Esophagus muscularis mucosa (tissue), 4 donors: ENCODE measurements around the gene STAB2.

Source experiments
- EP300 ChIP-seq: sonication (generic); formaldehyde crosslinking; IDR thresholded peaks from one replicate; pipeline ENCODE4 v1.6.1; 2017; ENCODE audit warnings: antibody characterized with exemption
- POLR2A ChIP-seq: fragments of 450-650 bp; IDR thresholded peaks from one replicate; pipeline ENCODE4 v1.6.1; 2017; ENCODE audit warnings: antibody characterized with exemption, moderate library complexity, mild to moderate bottlenecking, low read depth
- POLR2AphosphoS5 ChIP-seq, 2 donors: sonication (generic); formaldehyde crosslinking; IDR thresholded peaks; one replicate each; pipeline ENCODE4 v1.6.1; 2017; ENCODE audit warnings: antibody characterized with exemption in 2 of 2
- TF ChIP-seq, protein P1 (sequence below), 3 experiments: fragments of 200-600 bp in 2 of 3; fragments of 450-650 bp in 1 of 3; sonication (generic) in 2 of 3; IDR thresholded peaks; one replicate each; pipeline ENCODE4 v1.5.1; 2017 to 2019; ENCODE audit warnings: antibody characterized with exemption in 3 of 3, mild to moderate bottlenecking in 2 of 3, moderate library complexity in 1 of 3

DNA sequence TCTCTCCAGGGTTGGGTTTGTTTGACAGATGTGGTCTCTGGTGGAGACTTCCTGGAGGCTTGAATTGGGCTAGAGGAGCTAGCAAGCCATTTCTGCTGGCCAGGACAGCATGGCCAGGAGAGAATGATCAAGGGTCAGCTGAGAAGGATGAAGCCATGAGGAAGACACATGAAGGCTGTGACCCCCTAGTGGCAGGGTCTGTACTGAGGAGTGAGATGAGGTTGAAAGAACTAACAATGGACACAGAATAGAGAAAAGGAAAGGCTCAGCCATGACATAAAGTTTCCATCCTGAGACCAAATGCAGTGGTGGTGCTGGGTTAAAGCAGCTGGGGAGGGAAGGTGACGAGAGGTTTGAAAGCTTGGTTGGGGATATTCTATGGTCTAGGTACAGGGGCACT, 164.1 kb downstream of the STAB2 start:
- TF ChIP-seq, protein P1, sequence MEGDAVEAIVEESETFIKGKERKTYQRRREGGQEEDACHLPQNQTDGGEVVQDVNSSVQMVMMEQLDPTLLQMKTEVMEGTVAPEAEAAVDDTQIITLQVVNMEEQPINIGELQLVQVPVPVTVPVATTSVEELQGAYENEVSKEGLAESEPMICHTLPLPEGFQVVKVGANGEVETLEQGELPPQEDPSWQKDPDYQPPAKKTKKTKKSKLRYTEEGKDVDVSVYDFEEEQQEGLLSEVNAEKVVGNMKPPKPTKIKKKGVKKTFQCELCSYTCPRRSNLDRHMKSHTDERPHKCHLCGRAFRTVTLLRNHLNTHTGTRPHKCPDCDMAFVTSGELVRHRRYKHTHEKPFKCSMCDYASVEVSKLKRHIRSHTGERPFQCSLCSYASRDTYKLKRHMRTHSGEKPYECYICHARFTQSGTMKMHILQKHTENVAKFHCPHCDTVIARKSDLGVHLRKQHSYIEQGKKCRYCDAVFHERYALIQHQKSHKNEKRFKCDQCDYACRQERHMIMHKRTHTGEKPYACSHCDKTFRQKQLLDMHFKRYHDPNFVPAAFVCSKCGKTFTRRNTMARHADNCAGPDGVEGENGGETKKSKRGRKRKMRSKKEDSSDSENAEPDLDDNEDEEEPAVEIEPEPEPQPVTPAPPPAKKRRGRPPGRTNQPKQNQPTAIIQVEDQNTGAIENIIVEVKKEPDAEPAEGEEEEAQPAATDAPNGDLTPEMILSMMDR (IDR thresholded peaks at IDR 0.05): no peak
- TF ChIP-seq POLR2A (no peak), POLR2AphosphoS5 (IDR thresholded peaks at IDR 0.05) (no peak), EP300 (no peak)
